ENCODE measurements around the gene COMMD7. TPM values are rescaled to one million over a fixed set of nuclear protein-coding genes. Genes with fewer than 3 reads are reported as not detected.

The COMMD7 gene
- total and polyA plus RNA-seq, 9 of the 15 experiments (the other 6 are each of a cell fraction or from before 2014, with no cell fraction given) = 11.9 to 69.1 (median 34.7) TPM

DNA sequence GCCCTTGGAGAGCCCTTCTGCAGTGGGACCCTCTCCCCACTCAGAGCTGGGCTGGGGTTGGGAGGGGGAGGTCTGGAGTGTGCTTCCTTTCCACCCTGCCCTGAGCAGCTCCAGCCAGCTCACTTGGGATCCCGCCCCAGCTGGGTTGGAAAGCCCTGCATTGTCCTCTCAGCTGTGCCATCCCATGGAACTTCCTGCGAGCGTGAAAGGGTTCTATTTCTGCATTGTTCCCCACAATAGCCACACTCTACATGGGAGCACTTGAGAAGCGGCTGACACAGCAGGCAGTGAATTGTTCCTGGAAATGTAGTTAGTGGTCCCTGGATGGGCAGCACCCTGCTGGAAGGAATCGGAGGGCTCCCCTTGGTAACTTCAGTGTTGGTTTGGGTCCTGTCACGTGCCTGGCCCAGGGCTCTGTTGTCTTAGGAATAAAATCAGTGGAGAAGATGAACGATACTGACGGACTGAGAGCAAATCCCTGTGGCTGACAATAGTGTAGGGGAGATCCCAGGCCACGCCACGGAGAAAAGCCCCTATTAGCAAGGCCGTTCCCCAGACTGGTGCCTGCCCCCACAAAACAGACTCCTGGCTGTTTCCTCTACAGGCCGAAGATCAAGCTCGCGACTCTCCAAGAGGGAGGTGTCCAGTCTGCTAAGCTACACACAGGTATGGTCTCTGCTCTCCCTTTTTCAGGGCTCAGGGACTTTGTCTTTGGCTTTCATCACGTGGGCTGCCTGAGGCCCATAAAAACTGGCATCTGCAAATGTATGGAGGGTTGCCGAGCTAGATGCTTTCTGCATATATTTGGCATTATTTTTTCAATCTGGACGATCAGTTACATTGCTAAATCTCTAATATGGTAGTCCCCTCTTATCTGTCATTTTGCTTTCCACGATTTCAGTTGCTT lies 37.7 kb upstream of the COMMD7 start (continued):
- TF ChIP-seq CHD7 (IDR thresholded peaks at IDR 0.05; ENCODE audit: low read depth, low read length) = no peak
- TF ChIP-seq JUND (IDR thresholded peaks at IDR 0.05; ENCODE audit: borderline replicate concordance, low read depth, low read length) = no peak
- no peak for TF ChIP-seq JUND (tag; IDR thresholded peaks at IDR 0.05; ENCODE audit: borderline replicate concordance, low read depth, low read length)
